Hematopoietic multipotent progenitor cell treated with erythropoietin and hydrocortisone succinate and interleukin-3 and kit ligand, for 17 days (in vitro differentiated cells): ENCODE data around the gene LCN15.
"Not testable (repeated sequence)": the region's sequence is repeated elsewhere in the genome, so short reads cannot be mapped to it uniquely, and the experiment has no call there.

Source experiments
- DNase-seq: peaks from one replicate; pipeline ENCODE4 v3.0.0-alpha.2; 2015; ENCODE audit warnings: low spot score

Gene LCN15

DNA sequence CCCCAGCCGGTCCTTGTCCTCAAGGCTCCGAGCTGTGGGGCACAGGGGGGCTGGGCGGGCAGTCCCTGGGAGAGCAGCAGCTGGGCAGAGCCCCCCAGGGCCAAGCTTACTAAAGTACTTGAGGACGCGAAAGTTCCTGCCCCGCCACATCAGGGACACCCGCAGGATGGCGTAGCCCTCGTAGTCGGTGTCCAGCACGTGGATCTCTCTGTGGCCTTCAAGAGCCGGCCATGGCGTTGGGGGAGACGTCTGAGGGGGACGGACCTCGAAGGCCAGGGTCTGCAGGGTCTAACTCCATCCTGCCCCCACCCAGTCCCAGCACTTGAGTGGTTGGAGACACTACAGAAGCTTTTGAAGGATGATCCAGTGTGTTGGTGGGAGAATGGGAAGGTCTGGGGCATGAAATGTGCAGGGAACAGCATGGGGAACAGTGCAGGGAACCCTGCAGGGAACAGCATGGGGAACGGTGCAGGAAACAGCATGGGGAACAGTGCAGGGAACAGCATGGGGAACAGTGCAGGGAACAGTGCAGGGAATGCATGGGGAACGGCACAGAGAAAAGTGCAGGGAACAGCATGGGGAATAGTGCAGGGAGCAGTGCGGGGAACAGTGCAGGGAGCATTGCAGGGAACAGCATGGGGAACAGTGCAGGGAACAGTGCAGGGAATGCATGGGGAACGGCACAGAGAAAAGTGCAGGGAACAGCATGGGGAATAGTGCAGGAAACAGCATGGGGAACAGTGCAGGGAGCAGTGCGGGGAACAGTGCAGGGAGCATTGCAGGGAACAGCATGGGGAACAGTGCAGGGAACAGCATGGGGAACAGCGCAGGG is 8.8 kb downstream of the LCN15 start:
- not testable (repeated sequence) for DNase-seq

DNA sequence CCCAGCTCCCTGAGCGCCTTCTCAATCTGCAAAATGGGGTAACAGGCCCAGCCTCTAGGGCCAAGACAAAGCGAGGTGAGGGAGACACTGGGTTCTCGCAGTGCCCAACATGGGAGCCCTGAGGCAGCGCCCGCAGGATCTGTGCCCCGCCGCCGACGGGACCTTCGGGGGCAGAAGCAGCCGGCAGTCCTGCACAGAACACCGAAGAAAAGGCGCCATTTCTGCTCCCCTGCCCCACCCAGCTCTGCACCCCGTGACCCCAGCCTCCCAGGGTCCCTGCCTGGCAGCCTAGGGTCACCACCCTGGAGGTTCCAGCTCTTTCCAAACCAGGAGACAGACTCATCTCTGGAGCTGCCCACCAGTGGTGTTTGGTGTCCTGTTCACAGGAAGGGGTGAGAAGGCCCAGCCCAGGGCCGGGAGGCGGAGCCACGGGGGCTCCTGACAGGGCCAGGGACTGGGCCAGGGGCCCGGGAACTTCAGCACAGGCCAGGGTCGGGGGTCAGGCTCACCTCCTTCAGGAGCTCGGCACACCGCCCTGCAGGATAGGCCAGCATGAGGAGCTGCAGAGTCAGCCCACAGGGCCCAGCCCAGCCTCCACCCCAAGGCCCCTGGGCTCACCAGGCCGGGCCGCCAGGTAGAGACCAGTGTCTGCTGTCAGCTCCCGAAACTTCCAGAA is 9.6 kb downstream of the LCN15 start:
- no peak for DNase-seq

DNA sequence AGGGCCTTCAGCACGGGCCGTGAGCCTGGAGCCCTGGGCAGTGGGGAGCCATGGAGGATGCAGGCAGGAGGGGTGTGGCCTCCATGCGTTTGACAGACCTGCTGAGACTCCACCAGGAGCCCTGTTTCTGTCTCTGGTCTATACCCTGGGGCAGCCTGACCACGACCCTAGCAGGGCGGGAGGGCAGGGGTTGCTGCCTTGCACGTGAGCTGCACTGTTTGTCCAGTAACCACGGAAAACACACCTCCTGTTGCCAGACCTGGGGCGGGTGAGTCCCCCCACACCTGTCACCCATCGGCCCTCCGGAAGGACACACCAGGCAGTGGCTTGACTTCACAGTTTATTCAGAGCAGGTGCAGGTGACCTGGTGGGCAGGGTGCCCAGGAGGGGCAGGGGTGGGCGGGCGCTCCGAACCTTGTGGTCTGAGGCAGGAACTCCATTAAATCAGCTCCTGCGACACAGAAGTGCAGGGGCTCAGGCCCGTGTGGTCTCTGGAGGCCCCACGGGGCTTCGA is 10.2 kb downstream of the LCN15 start:
- DNase-seq = no peak

DNA sequence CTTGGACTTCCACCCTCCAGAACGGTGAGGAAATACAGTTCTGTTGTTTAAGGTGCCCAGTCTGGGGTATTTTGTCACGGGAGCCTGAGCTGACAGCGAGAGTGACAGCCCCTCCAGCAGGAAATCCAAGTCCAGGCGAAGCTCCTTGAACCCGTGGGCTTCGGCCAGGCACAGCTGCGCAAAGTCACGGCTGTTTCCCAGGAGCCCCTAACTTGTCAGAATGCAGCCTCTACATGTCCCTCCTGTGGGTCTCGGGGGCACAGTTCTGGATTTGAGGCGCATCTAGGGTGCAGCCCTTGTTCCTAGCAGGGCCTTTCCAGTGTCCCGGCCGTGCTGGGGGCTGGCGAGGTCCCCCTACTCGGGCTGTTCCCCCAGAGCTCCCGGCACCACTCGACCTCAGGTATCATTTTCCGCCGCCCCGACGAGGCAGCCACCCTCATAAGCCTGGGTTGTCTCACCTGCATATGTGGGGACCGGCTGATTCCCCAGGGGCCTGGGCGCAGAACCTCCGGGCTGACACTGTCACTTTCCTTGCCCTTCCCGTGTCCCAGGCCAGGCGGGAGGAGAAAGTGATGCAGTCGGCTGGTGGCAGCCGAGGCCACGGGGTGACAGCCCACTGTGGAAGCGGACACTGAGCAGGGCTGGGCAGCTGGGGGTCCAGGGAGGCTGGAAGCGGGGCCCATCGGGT is 10.8 kb downstream of the LCN15 start:
- DNase-seq = no peak

DNA sequence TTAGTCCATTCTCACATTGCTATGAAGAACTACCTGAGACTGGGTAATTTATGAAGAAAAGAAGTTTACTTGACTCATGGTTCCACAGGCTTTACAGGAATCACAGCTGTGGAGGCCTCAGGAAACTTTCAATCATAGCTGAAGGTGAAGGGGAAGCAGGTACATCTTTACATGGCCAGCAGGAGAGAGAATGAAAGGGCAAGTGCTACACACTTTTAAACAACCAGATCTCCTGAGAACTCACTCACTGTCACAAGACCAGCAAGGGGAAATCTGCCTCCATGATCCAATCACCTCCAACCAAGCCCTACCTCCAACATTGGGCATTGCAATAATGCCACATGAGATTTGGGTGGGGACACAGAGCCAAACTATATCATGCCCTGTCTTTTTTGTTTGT is 12.5 kb downstream of the LCN15 start:
- DNase-seq = no peak

DNA sequence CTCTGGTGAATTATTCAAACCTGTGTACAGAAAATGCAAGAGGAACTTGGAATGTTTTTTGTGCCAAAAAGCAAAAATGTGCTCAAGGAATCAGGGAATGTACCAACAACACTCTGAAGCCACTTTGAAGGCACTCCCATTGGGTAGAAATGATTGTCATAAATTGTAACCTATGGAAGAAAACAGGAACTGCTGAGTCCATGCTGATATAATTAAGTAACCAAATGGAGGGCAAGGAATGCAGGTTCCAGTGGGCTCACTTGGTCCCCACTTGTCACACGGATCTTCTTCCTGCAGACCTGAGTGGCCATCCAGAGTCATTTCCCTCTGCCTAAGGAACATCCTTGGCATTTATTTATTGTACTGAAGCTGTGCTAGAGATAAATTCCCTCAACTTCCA is 13.1 kb downstream of the LCN15 start:
- DNase-seq = no peak

DNA sequence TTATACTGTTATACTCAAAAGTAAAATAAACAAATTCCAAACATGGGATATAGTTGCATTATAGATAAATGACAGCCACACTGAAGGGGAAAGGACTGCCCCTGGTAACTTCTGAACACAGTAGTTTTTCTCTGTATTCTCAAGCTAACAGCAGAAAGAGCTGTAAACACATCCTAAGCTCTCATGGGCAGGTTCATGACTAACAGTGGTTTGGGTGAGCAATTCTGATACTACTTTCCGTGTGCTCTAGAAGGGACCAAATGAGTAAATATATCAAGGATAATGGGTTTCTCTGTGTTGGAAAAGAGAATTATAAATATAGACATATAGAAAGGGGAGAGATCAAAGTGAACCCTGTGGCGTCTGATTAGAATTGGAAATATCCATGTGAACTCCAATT is 13.8 kb downstream of the LCN15 start:
- no peak for DNase-seq

DNA sequence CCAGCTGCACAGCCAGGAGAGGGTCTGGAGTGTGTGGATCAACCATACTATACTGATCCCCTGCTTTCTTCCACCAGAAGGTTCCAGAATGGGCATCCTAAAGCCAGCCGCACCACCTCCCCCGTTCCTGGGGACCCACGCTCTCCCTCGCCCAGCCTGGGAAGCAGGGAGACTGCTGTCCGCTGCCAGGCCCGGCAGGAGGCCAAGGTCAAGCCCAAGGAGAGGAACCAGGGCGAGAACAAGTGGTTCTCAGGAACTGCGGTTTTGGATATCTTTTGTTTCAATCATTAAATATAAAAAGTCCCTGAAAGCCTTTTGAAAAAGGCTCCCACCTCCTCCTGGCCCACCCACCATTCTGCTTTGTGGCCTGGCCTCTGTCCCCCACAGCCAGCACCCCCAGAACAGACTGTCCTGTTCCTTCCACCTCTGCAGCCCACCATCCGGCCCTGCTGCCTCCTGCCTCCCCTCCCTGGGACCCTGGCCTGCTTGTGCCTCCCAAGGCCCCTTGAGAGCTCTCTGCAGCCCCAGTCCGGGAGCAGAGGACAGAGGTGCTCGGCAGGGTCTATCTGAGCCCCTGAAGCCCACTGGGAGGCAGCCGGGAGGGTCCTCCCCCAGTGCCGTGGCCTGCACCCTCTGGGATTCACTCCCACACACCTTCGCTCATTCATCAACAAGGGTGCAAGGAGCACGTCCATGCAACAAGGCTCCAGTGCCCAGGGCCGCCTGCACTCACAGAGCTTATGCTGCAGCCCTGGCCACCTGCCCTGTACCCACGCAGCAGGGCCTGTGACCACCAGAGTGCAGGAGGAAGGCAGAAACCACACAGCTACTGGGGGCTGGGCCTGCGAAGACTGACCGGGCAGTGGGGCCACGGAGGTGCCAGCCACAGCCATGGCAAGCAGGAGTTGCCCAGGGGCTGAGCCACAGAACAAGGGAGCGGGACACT is 15.4 kb downstream of the LCN15 start:
- DNase-seq = no peak

DNA sequence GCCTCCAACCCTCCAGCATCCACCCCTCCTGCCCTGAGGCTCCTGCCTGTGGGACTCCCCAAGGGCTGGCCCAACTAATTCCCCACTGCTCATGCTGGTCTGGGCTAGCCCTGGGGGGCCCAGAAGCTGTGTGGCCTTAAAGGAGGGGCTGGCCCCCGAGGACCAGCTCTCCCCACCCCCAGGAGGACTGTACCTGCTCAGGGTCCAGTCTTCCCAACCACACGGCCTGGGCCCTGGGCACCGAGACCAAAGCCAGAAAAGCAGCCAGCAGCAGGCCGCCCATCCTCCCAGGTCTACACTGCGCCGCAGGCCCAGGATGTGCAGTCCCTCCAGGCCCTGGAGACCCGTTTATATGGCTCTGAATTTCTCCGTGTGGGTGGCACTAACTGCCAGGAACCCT is 16.1 kb downstream of the LCN15 start, which contains the start of gene LCN6:
LCN6 (minus strand) TSS at position 325 of the 400 bp plus-strand sequence; CDS start at position 283, 42 bp downstream.
- DNase-seq = no peak

DNA sequence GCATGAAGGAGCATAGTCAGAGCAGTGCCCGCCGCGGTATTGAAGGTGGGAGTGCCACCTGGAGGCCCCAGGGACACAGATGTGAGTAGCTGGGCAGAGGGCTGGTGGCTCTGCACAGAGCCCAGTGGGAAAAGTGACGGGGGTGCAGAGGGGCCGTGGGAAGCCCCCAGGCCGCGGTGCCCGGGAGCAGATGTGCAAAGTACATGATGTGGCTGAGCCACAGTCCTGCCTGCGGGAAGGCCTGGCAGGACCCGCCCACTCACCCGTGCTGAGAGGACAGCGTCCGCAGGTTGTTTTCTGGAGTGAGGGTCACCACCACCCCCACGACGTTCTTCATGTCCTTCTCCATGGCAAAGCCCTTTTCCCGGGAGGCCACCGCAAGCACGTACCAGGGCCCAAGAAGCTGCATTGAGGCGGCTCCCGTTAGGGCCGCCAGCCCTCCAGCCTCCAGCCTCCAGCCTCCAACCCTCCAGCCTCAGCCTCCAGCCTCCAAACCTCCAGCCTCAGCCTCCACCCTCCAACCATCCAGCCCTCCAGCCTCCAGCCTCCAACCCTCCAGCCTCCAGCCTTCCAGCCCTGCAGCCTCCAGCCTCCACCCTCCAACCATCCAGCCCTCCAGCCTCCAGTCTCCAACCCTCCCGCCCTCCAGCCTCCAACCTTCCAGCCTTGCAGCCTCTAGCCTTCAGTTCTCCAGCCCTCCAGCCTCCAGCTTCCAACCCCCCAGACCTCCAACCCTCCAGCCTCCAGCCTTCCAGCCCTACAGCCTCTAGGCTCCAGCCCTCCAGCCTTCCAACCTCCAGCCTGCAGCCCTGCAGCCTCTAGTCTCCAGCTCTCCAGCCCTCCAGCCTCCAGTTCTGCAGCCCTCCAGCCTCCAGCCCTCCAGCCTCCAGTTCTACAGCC is 16.9 kb downstream of the LCN15 start:
- no peak for DNase-seq

DNA sequence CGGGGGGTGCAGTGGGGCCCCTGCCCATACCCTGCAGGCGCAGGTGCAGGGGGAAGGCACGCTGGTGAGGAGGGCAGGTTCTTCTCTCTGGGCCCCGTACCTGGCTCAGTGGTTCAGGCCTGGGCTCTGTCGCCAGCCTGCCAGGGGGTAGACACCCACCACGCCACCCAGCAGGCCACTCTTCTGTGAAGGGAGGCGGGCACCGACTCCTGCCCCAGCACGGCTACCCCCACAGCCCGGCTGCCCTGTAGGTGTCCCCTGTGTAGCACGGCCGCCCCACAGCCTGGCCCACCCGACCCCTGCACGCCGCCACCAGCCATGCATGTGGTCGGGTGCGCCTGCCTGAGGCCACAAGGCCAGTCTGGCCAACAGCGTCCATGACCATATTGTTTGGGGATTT is 17.7 kb downstream of the LCN15 start:
- no peak for DNase-seq

DNA sequence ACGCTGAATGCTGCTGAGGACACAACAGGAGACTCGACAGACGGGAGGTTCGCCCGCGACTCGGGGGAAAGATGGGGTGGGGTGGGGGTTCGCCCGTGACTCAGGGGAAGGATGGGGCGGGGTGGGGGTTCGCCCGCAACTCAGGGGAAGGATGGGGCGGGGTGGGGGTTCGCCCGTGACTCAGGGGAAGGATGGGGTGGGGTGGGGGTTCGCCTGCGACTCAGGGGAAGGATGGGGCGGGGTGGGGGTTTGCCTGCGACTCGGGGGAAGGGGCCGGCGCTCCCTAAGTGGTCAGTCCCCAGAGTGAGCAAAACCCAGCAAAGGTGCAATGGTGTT is 18.2 kb downstream of the LCN15 start:
- DNase-seq = no peak

DNA sequence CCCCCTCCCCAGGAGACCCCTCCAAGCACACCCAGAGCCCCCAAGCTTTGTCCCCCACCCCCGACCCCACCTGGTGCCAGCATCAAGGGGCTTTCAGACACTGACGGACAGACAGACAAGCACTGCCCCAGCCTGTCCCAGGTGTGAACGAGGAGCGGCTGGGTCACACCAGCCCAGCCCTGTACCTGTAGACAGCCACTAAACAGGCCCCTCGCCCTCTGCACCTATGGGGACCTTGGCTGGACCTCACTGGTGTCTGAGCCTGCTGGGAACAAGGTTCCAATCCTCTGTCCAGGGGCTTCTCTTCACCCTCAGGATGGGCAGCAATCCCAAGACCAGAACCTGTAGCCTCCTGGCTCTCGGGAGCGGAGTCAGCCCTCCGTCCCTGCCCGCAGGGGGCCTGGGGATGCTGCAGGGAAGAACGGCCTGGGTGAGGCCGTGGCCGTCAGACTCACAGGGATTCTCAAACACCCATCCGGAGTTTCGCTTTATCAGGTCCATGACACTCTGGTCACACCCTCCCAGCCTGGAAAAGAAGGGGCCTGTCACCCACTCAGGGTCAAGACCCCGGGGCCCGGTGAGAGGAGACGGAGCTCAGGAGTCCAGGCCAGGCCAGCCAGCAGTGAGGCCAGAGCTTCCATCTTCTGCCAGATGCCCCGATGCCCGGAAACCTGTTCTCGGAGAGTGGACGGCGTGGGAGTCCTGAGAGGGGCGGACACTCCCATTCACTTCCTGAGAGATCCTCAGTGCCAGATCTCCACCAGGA is 18.7 kb downstream of the LCN15 start:
- DNase-seq = no peak

DNA sequence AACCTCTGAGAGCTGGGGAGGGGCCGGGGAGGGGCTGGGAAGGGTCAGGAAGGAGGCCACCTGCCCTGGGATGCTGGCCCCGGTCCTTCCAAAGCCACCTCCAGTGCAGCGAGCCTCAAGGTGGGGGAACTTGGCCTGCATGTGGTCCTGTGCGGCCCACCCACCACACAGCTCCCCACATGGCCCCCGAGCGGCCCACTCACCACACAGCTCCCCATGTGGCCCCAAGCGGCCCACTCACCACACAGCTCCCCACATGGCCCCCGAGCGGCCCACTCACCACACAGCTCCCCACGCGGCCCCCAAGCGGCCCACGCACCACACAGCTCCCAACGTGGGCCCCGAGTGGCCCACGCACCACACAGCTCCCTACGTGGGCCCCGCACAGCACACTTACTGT is 19.5 kb downstream of the LCN15 start:
- no peak for DNase-seq

DNA sequence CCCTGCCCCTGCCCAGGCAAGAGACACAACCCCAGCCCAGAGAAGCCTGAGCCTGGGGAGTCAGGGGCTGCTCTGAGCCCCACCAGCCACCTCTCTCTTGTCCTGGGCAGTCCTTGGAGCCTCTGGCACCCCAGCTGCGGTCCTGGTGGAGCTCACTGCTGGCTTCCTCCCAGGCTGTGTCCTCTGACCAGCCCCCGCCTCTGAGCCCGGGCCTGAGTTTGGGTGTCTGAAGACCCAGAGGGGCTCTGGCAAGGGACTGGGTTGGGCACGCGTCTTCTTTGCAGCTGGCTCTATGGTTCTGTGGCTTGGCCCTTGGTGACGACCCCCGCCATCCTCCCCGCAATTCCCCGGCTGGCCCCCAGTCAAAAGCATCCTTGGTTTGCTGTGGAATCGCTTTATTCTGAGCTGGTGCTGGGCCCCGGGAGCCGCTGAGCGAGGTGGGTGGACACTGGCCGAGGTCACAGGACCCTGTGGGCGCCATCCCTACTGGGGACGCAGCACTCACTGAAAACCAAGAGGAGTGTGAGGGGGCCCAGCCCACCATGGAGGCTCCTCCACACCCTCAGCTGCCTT is 20.6 kb downstream of the LCN15 start:
- no peak for DNase-seq

DNA sequence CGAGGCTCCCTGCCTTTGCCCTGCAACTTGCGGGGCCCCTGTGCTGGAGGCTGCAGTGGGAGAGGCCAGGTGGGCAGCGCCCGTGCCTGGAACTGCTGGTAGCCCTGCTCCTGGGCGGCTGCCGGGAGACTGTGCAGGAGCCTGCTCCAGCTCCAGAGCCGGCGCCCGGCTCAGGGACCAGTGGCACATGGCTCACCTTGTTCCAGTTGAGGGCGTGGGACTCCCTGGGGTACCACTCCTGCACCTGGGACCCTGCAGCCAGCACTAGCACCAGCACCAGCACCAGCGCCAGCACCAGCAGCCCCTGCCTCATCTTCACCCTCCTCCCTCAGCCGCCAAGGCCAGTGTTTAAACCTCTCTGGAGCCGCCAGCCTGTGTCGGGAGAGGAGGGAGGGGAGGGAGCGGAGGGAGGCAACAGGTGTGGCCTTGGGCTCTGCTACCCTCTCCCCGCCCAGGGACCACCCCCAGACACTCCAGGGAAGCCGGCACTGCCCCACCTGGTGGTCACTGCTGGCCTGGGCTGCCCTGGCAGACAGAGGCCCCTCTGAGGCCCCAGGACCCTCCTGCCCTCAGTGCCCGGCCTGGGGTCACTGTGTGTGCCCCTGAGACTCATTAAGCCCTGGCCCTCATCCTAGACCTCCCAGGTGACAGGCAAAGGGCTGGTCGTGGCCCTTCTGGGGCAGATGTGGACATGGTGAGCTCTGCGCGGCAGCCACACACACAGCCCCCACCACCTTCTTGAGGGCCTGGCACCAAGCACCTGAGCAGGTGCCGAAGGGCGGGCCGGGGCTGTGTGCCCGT is 21.5 kb downstream of the LCN15 start, which contains the start of gene LCN10:
LCN10 (minus strand) TSS at position 350 of the 801 bp plus-strand sequence; CDS start at position 313, 37 bp downstream.
- DNase-seq = no peak

DNA sequence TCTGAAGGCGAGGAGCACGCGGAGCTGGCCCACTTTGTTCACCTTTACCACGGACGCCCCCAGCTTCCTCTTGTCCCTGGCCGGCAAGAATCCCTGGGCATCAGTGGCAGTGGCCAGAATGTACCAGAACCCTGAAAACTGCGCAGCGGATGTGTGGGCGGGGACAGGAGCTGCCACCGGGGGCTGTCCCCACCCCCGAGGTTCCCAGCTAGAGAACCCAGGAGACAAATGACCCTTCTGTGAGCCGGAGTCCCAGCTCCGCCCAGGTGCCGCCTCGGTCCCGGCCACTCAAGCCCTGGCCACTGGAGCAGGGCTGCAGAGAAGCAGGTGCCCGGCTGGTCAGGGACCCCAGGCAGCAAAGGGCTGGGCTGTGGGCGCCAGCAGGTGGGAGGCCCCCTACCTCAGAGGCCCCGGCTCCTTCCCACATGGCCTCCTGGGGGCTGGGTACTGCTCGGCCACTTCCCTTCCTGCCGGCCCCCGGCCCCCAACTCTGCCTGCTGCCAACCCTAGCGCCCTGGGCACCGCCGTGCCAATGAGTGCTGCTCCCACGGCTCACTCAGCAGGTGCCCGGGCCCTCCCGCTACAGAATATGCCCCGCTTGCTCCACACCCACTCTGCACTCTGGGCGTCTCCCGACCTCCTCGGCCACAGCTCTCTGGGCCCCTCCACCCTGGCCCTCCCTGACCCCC is 22.3 kb downstream of the LCN15 start:
- no peak for DNase-seq
